OCI-LY7 (cell line): Measurements from ENCODE around the gene ADAM33.

Experiments
- CTCF ChIP-seq: fragments of 200-600 bp; sonication (generic); conservative IDR thresholded peaks from 2 replicates; pipeline ENCODE4 v1.5.1; 2014; ENCODE audit warnings: mild to moderate bottlenecking, antibody characterized with exemption, low read length, moderate library complexity, mixed read lengths
- EZH2phosphoT487 ChIP-seq: fragments of 200-600 bp; sonication (generic); IDR thresholded peaks from 2 replicates; pipeline ENCODE4 v1.6.1; 2018; ENCODE audit warnings: low read depth, borderline replicate concordance, mild to moderate bottlenecking, mixed run types, antibody characterized with exemption, low read length, moderate library complexity, mixed read lengths

- TF ChIP-seq CTCF, result no peak
- TF ChIP-seq EZH2phosphoT487, result no peak
Measured at GRCh38 chr20:3647473-3647872, 34.3 kb downstream of the ADAM33 start.
